Caco-2 (cell line): ENCODE results near the gene GREB1. TPM values are rescaled to one million over a fixed set of nuclear protein-coding genes. Genes with fewer than 3 reads are reported as not detected.

ENCODE experiments used
- BruUV-seq: library from RNA; stranded (reverse); fragments of 400-500 nt; replicated peaks from 2 replicates; lab custom pipeline; 2021; lab: Mats Ljungman, UMichigan
- CTCF ChIA-PET: fragments of 300-600 bp; sonication (Branson Sonifier 250); formaldehyde crosslinking; loops from one replicate; lab custom pipeline; 2022; ENCODE audit warnings: antibody characterized with exemption; lab: Charles Lee
- POLR2A ChIA-PET: fragments of 300-600 bp; sonication (Branson Sonifier 250); formaldehyde crosslinking; loops from one replicate; lab custom pipeline; 2022; ENCODE audit warnings: antibody characterized with exemption; lab: Charles Lee
- DNase-seq, 2 experiments: peaks; one replicate each; pipeline versions ENCODE4 v3.0.0 to v3.0.0-alpha.2; 2020 to 2022
- H3K27me3 ChIP-seq: replicated peaks from 2 replicates; pipeline ENCODE4 v1.6.0; 2011; ENCODE audit warnings: low read length; ENCODE audit not compliant: control insufficient read depth, insufficient read depth
- H3K36me3 ChIP-seq: 2 replicates; pipeline ENCODE4 v1.5.1; 2011; ENCODE audit warnings: low read length; ENCODE audit not compliant: control insufficient read depth, insufficient read depth
- H3K4me1 ChIP-seq: fragments of 250-450 bp; sonication (Bioruptor Pico); 2 replicates; pipeline ENCODE4 v1.5.1; 2020; ENCODE audit warnings: mild to moderate bottlenecking
- H3K4me3 ChIP-seq: 2 replicates; pipeline ENCODE4 v1.5.1; 2011; ENCODE audit warnings: low read depth, mild to moderate bottlenecking, control low read depth, low read length
- H3K9me3 ChIP-seq: fragments of 250-450 bp; sonication (Bioruptor Pico); 2 replicates; pipeline ENCODE4 v1.5.1; 2020; ENCODE audit warnings: mild to moderate bottlenecking, moderate library complexity
- H3K27ac Mint-ChIP-seq: one replicate; pipeline ENCODE4 v1.8.0; 2022; ENCODE audit warnings: mixed read lengths; ENCODE audit not compliant: unreplicated experiment
- H3K27me3 Mint-ChIP-seq: one replicate; pipeline ENCODE4 v1.8.0; 2022; ENCODE audit warnings: mixed read lengths; ENCODE audit not compliant: insufficient read depth, unreplicated experiment
- H3K36me3 Mint-ChIP-seq: one replicate; pipeline ENCODE4 v1.8.0; 2022; ENCODE audit warnings: mild to moderate bottlenecking, mixed read lengths; ENCODE audit not compliant: insufficient read depth, unreplicated experiment
- H3K4me1 Mint-ChIP-seq: one replicate; pipeline ENCODE4 v1.8.0; 2022; ENCODE audit warnings: low read depth, mixed read lengths; ENCODE audit not compliant: unreplicated experiment
- H3K4me3 Mint-ChIP-seq: one replicate; pipeline ENCODE4 v1.8.0; 2022; ENCODE audit warnings: mild to moderate bottlenecking, moderate library complexity, mixed read lengths; ENCODE audit not compliant: unreplicated experiment
- H3K9me3 Mint-ChIP-seq: one replicate; pipeline ENCODE4 v1.8.0; 2022; ENCODE audit warnings: mixed read lengths; ENCODE audit not compliant: unreplicated experiment
- intact Hi-C: fragments of 100-400 bp; cut with micrococcal nuclease; formaldehyde crosslinking; loops from one replicate; pipeline ENCODE4 v1.10.0; 2022; ENCODE audit not compliant: unreplicated experiment
- total RNA-seq: library from RNA; stranded (reverse); gene quantifications from 2 replicates; pipeline ENCODE4 v1.2.3, GENCODE V29; 2022
- TF ChIP-seq, protein P1 (sequence below), 2 experiments: fragments of 200-600 bp in 1 of 2; IDR thresholded peaks; 1 replicate in 1 of 2; 2 replicates in 1 of 2; pipeline versions ENCODE4 v1.5.1 to v1.8.0; 2011 to 2022; ENCODE audit warnings: antibody characterized with exemption in 1 of 2, control low read depth in 1 of 2, inconsistent platforms in 1 of 2, low read depth in 1 of 2, low read length in 1 of 2, mild to moderate bottlenecking in 1 of 2, moderate library complexity in 1 of 2; ENCODE audit not compliant: insufficient read depth in 1 of 2, severe bottlenecking in 1 of 2, unreplicated experiment in 1 of 2

The GREB1 gene
- total RNA-seq, 1 experiment from 2014 or later, result 2.4 TPM

DNA sequence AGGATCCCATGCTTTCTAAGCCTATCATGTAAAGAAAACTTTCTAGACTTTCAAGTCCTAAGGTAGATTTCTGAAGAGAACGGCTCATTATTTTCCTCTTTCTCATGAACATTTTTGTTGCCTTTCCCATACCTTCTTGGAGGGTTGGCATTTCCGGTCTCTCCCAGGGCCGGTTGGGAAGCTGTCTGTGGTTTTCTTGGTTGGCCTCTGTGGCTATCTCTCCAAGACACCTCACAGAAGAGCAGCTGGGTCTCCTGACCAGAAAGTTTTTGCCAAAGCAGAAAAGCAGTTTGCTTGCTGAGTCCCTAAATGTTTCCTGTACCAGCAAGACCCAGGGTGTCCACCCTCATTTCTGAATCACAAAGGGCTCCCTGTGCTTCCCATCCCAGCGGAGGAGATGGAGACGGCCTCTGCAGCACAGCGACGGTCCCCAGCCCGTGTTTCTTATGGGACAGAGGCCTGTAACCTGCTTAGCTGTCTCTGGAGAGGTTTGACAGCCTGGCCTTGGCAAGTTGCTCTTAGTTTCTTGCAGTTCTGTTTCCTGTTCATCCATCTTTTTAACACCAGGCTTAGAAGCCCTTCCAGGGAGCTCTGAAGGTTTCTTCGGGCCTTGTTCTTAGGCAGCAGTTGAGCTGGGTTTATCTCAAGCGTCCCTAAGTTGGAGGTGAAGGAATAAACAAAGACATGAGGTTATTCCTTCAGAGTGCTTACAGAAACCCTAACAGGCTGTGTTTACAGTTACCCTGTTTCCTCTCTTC, 39.8 kb downstream of the GREB1 start:
- no peaks in the 10 kb centered on the region for H3K36me3 Mint-ChIP-seq
- H3K4me1 ChIP-seq, result no peaks in the 10 kb centered on the region
- H3K27me3 ChIP-seq, result no peaks in the 10 kb centered on the region
- ChIA-PET CTCF (interaction anchor here (0.5 kb wide), 1 partner anchor 16 kb away, joined by 3 read pairs; no protein-coding TSS in a partner anchor), POLR2A (interaction anchor here (0.6 kb wide), 1 partner anchor 1616 kb away, joined by 4 read pairs; no protein-coding TSS in a partner anchor)
- no TSS peak for BruUV-seq
- no peak overlapping the region for H3K4me3 Mint-ChIP-seq
- H3K27ac Mint-ChIP-seq, result no peak overlapping the region
- H3K36me3 ChIP-seq, result no peaks in the 10 kb centered on the region
- H3K9me3 Mint-ChIP-seq, result no peaks in the 10 kb centered on the region
- H3K27me3 Mint-ChIP-seq, result peaks cover 2% of the 10 kb centered on the region
- TF ChIP-seq, protein P1, sequence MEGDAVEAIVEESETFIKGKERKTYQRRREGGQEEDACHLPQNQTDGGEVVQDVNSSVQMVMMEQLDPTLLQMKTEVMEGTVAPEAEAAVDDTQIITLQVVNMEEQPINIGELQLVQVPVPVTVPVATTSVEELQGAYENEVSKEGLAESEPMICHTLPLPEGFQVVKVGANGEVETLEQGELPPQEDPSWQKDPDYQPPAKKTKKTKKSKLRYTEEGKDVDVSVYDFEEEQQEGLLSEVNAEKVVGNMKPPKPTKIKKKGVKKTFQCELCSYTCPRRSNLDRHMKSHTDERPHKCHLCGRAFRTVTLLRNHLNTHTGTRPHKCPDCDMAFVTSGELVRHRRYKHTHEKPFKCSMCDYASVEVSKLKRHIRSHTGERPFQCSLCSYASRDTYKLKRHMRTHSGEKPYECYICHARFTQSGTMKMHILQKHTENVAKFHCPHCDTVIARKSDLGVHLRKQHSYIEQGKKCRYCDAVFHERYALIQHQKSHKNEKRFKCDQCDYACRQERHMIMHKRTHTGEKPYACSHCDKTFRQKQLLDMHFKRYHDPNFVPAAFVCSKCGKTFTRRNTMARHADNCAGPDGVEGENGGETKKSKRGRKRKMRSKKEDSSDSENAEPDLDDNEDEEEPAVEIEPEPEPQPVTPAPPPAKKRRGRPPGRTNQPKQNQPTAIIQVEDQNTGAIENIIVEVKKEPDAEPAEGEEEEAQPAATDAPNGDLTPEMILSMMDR (IDR thresholded peaks at IDR 0.05; ENCODE audit: insufficient read depth in 1 of 2, low read depth in 1 of 2, low read length in 1 of 2, severe bottlenecking in 1 of 2, unreplicated experiment in 1 of 2), result no peak
- H3K4me3 ChIP-seq, result no peak overlapping the region
- intact Hi-C loops, result no loop called here
- no peaks in the 10 kb centered on the region for H3K9me3 ChIP-seq
- peak in 1 of 2 experiments; percentile 13 for DNase-seq
- no peaks in the 10 kb centered on the region for H3K4me1 Mint-ChIP-seq

DNA sequence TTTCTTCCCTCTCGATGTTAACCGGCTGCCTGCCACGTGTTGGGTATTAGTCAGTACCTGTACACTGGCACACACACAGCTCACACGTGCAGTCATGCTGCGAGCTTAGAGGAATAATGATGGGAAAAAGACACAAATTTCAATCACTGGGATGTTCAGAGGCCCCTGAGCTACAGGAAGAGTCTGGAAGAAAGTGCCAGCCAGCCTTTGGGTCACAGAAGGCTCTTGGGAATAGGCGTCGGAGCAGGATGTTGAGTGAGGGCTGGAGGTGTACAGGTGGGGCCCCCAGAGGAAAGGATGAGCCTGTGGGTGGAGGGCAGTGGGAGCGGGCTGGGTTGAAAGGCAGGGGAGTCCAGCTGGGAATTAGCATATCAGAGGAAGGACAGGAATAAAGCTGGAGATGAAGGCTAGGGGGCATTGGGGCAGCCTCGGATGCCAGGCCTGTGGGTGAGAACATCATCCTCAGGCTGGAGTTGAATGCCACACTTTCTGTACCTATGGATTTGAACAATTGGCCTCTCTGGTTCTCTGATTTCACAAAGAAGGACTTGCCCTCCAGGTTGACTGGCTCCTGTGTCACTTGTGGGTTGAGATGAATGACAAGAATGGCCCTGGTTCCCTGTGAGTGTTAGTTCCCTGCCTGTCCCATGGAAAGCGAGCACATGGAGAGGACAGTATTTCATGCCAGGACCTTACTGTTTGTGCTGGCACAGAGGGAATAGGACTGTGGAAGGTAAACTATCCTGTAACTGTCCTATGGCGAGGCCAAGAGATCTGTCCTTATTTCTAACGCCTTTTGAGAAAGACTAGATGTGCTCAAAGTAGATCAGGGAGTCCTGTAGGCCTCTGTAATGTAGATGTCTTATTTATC, 40.6 kb downstream of the GREB1 start:
- TF ChIP-seq, protein P1 (IDR thresholded peaks at IDR 0.05; ENCODE audit: insufficient read depth in 1 of 2, low read depth in 1 of 2, low read length in 1 of 2, severe bottlenecking in 1 of 2, unreplicated experiment in 1 of 2), result no peak
- no peaks in the 10 kb centered on the region for H3K36me3 Mint-ChIP-seq
- Histone ChIP-seq H3K27me3 (no peaks in the 10 kb centered on the region), H3K9me3 (no peaks in the 10 kb centered on the region), H3K4me1 (no peaks in the 10 kb centered on the region), H3K36me3 (no peaks in the 10 kb centered on the region), H3K4me3 (no peak overlapping the region)
- no peak overlapping the region for H3K27ac Mint-ChIP-seq
- no peak overlapping the region for H3K4me3 Mint-ChIP-seq
- intact Hi-C loops, result no loop called here
- BruUV-seq, result no TSS peak
- no peaks in the 10 kb centered on the region for H3K4me1 Mint-ChIP-seq
- H3K9me3 Mint-ChIP-seq, result no peaks in the 10 kb centered on the region
- no peak for DNase-seq
- peaks cover 2% of the 10 kb centered on the region for H3K27me3 Mint-ChIP-seq
- ChIA-PET CTCF (no interaction called here), POLR2A (interaction anchor here (0.6 kb wide), 1 partner anchor 1617 kb away, joined by 4 read pairs; no protein-coding TSS in a partner anchor)

DNA sequence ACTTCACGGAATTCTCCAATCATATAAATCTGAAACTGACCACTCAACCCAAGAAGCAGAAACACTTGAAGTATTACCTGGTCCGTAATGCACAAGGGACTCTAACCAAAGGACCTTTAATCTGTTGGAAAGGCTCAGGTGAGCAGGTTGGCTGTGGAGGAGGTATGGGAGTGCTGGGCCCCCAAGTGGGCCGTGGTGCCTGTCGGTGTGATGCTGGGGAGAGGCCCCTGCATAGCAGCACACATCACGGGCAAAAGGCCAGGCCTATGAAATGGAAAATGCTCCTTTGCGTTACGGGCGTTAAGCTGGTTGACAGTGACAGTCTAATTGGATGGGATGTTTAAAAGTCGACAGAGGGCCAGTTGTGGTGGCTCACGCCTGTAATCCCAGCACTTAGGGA, 42.6 kb downstream of the GREB1 start:
- no peaks in the 10 kb centered on the region for H3K4me1 Mint-ChIP-seq
- ChIA-PET CTCF (no interaction called here), POLR2A (no interaction called here)
- H3K27ac Mint-ChIP-seq, result no peak overlapping the region
- no peak for DNase-seq
- no peaks in the 10 kb centered on the region for H3K36me3 Mint-ChIP-seq
- H3K4me1 ChIP-seq, result no peaks in the 10 kb centered on the region
- no peaks in the 10 kb centered on the region for H3K36me3 ChIP-seq
- no peaks in the 10 kb centered on the region for H3K9me3 ChIP-seq
- BruUV-seq, result no TSS peak
- H3K9me3 Mint-ChIP-seq, result no peaks in the 10 kb centered on the region
- no peak overlapping the region for H3K4me3 Mint-ChIP-seq
- no peaks in the 10 kb centered on the region for H3K27me3 Mint-ChIP-seq
- TF ChIP-seq, protein P1 (IDR thresholded peaks at IDR 0.05; ENCODE audit: insufficient read depth in 1 of 2, low read depth in 1 of 2, low read length in 1 of 2, severe bottlenecking in 1 of 2, unreplicated experiment in 1 of 2), result no peak
- no peaks in the 10 kb centered on the region for H3K27me3 ChIP-seq
- no peak overlapping the region for H3K4me3 ChIP-seq
- intact Hi-C loops, result no loop called here
